ENCODE measurements around the gene CNOT1. TPM values are rescaled to one million over a fixed set of nuclear protein-coding genes. Genes with fewer than 3 reads are reported as not detected.

The CNOT1 gene
- polyA plus RNA-seq, 1 experiment: 151 TPM

- Histone ChIP-seq H3K27me3 (ENCODE audit: control insufficient read depth, insufficient read depth, low read length) (no peaks in the 10 kb centered on the region), H3K27ac (ENCODE audit: low read depth, low read length) (peak overlapping the region; percentile 11), H3K4me3 (ENCODE audit: low read depth, low read length) (peak overlapping the region; percentile 72), H3K9me3 (ENCODE audit: control insufficient read depth, insufficient read depth, low read length) (no peaks in the 10 kb centered on the region; the same call in 1 of the 2 replicates)
- ChIA-PET CTCF (interaction anchor here (0.6 to 1.5 kb wide), 2 partner anchors 11 to 152 kb away, joined by 4 to 6 read pairs; no protein-coding TSS in a partner anchor), POLR2A (interaction anchor here (0.6 to 1.2 kb wide), 6 partner anchors 8 to 246 kb away, joined by 3 to 4 read pairs (median 3); partner anchors contain the start of gene SETD6)
- DNase-seq (ENCODE audit: low read depth, low spot score): no peak
- TF ChIP-seq CTCF (IDR thresholded peaks at IDR 0.05; ENCODE audit: low read depth, low read length): no peak
Measured at GRCh38 chr16:58500430-58501241, 129.0 kb downstream of the CNOT1 start.

- Histone ChIP-seq H3K4me3 (ENCODE audit: low read depth, low read length) (peak within 1 kb of the TSS; percentile 72), H3K9me3 (ENCODE audit: control insufficient read depth, insufficient read depth, low read length) (no peaks in the 10 kb centered on the region; the same call in 1 of the 2 replicates), H3K27me3 (ENCODE audit: control insufficient read depth, insufficient read depth, low read length) (no peaks in the 10 kb centered on the region), H3K27ac (ENCODE audit: low read depth, low read length) (peak within 1 kb of the TSS; percentile 31)
- ChIA-PET CTCF (interaction anchor here (0.6 to 1.5 kb wide), 3 partner anchors 12 to 1432 kb away, joined by 4 to 7 read pairs (median 6); no protein-coding TSS in a partner anchor), POLR2A (interaction anchor here (0.6 to 1.2 kb wide), 6 partner anchors 9 to 247 kb away, joined by 3 to 4 read pairs (median 3); partner anchors contain the start of gene SETD6)
- no peak for TF ChIP-seq CTCF (IDR thresholded peaks at IDR 0.05; ENCODE audit: low read depth, low read length)
- DNase-seq (ENCODE audit: low read depth, low spot score): peak; percentile 84
Measured at GRCh38 chr16:58499615-58500351, 129.8 kb downstream of the CNOT1 start, which contains the start of gene NDRG4. TSS of gene NDRG4 (plus strand) at chr16:58500143. CDS start at chr16:58500249, 106 bp downstream.

- CTCF ChIA-PET: interaction anchor here (0.6 kb wide), 1 partner anchor 1433 kb away, joined by 7 read pairs; no protein-coding TSS in a partner anchor
Measured at GRCh38 chr16:58499092-58499511, 130.5 kb downstream of the CNOT1 start.

GRCh38 chr16:58498341-58499091 is 131.1 kb downstream of the CNOT1 start:
- no peak for TF ChIP-seq CTCF (IDR thresholded peaks at IDR 0.05; ENCODE audit: low read depth, low read length)
- H3K4me3 ChIP-seq (ENCODE audit: low read depth, low read length): no peak overlapping the region
- H3K27ac ChIP-seq (ENCODE audit: low read depth, low read length): no peak overlapping the region
- no peak for DNase-seq (ENCODE audit: low read depth, low spot score)
- H3K27me3 ChIP-seq (ENCODE audit: control insufficient read depth, insufficient read depth, low read length): peaks cover 3% of the 10 kb centered on the region
- H3K9me3 ChIP-seq (ENCODE audit: control insufficient read depth, insufficient read depth, low read length): no peaks in the 10 kb centered on the region; the same call in 1 of the 2 replicates
- CTCF ChIA-PET: no interaction called here
- POLR2A ChIA-PET: no interaction called here

More at GRCh38 chr16:58499092-58499511, 130.5 kb downstream of the CNOT1 start:
- POLR2A ChIA-PET: interaction anchor here (1.2 kb wide), 1 partner anchor 218 kb away, joined by 4 read pairs; no protein-coding TSS in a partner anchor
- no peaks in the 10 kb centered on the region; the same call in 1 of the 2 replicates for H3K9me3 ChIP-seq (ENCODE audit: control insufficient read depth, insufficient read depth, low read length)
- no peaks in the 10 kb centered on the region for H3K27me3 ChIP-seq (ENCODE audit: control insufficient read depth, insufficient read depth, low read length)
- no peak for TF ChIP-seq CTCF (IDR thresholded peaks at IDR 0.05; ENCODE audit: low read depth, low read length)
- no peak for DNase-seq (ENCODE audit: low read depth, low spot score)
- no peak overlapping the region for H3K4me3 ChIP-seq (ENCODE audit: low read depth, low read length)
- H3K27ac ChIP-seq (ENCODE audit: low read depth, low read length): no peak overlapping the region

All from AG04450 (cell line).